Keratinocyte (primary cell): ENCODE data around the gene CFAP58. TPM values are rescaled to one million over a fixed set of nuclear protein-coding genes. Genes with fewer than 3 reads are reported as not detected.

Experiments
- DNase-seq: peaks from one replicate; pipeline ENCODE4 v3.0.0-alpha.2; 2011; ENCODE audit warnings: low read depth, missing footprints, low spot score
- FAIRE-seq: peaks from 2 replicates; lab custom pipeline; 2011; peaks lifted over from hg19 to GRCh38; lab: Jason Lieb, UNC
- H2AFZ ChIP-seq: 2 replicates; pipeline ENCODE4 v1.6.0; 2012; ENCODE audit warnings: low read length, control low read depth, inconsistent platforms; ENCODE audit not compliant: control insufficient read depth
- H3K27ac ChIP-seq: 2 replicates; pipeline ENCODE4 v1.5.1; 2011; ENCODE audit warnings: low read length; ENCODE audit not compliant: control insufficient read depth, insufficient read depth
- H3K27me3 ChIP-seq: 3 replicates; pipeline ENCODE4 v1.6.0; 2011; ENCODE audit warnings: low read length; ENCODE audit not compliant: control insufficient read depth, insufficient read depth; ENCODE audit errors: extremely low read depth
- H3K36me3 ChIP-seq, 2 experiments: 2 replicates in 1 of 2; 3 replicates in 1 of 2; pipeline ENCODE4 v1.5.1; 2011; ENCODE audit warnings: low read length in 2 of 2, mild to moderate bottlenecking in 1 of 2; ENCODE audit not compliant: control insufficient read depth in 2 of 2, insufficient read depth in 2 of 2; ENCODE audit errors: extremely low read depth in 1 of 2
- H3K4me1 ChIP-seq: 3 replicates; pipeline ENCODE4 v1.5.1; 2011; ENCODE audit warnings: low read length; ENCODE audit not compliant: control insufficient read depth, insufficient read depth; ENCODE audit errors: extremely low read depth
- H3K4me2 ChIP-seq: 3 replicates; pipeline ENCODE4 v1.6.0; 2011; ENCODE audit warnings: low read depth, low read length; ENCODE audit not compliant: control insufficient read depth, insufficient read depth; ENCODE audit errors: extremely low read depth
- H3K4me3 ChIP-seq, 3 experiments: fragments of 200-600 bp in 1 of 3; sonication (generic) in 1 of 3; 2 replicates in 2 of 3; 3 replicates in 1 of 3; pipeline ENCODE4 v1.5.1; 2011 to 2016; ENCODE audit warnings: low read length in 3 of 3, mild to moderate bottlenecking in 3 of 3, control low read depth in 2 of 3, inconsistent platforms in 1 of 3, low read depth in 1 of 3, mixed read lengths in 1 of 3, mixed run types in 1 of 3, moderate library complexity in 1 of 3; ENCODE audit not compliant: control insufficient read depth in 2 of 3, insufficient read depth in 2 of 3; ENCODE audit errors: extremely low read depth in 1 of 3
- H3K79me2 ChIP-seq: 2 replicates; pipeline ENCODE4 v1.6.0; 2012; ENCODE audit warnings: low read length; ENCODE audit not compliant: control insufficient read depth, insufficient read depth
- H3K9ac ChIP-seq: 3 replicates; pipeline ENCODE4 v1.6.0; 2011; ENCODE audit warnings: low read length; ENCODE audit not compliant: control insufficient read depth, insufficient read depth; ENCODE audit errors: extremely low read depth
- H3K9me1 ChIP-seq: 3 replicates; pipeline ENCODE4 v1.6.0; 2011; ENCODE audit warnings: low read length; ENCODE audit not compliant: control insufficient read depth, insufficient read depth; ENCODE audit errors: extremely low read depth
- H3K9me3 ChIP-seq: 2 replicates; pipeline ENCODE4 v1.5.1; 2012; ENCODE audit warnings: low read depth, low read length; ENCODE audit not compliant: control insufficient read depth
- H4K20me1 ChIP-seq: 3 replicates; pipeline ENCODE4 v1.6.0; 2011; ENCODE audit warnings: low read length; ENCODE audit not compliant: control insufficient read depth, insufficient read depth; ENCODE audit errors: extremely low read depth
- CTCF ChIP-seq, 3 experiments: IDR thresholded peaks in 1 of 3; conservative IDR thresholded peaks in 1 of 3; optimal IDR thresholded peaks in 1 of 3; 2 replicates in 2 of 3; 3 replicates in 1 of 3; pipeline versions ENCODE3 to v1.5.1; 2011; ENCODE audit warnings: low read length in 3 of 3, mild to moderate bottlenecking in 3 of 3, moderate library complexity in 2 of 3, control low read depth in 1 of 3, inconsistent platforms in 1 of 3; ENCODE audit not compliant: insufficient read depth in 2 of 3; ENCODE audit errors: extremely low read depth in 1 of 3
- EZH2 ChIP-seq: IDR thresholded peaks from one replicate; pipeline ENCODE4 v1.6.1; 2012; ENCODE audit warnings: inconsistent platforms, mild to moderate bottlenecking, low read length, moderate library complexity
- dilution Hi-C: fragments of 300-500 bp; cut with MboI; formaldehyde crosslinking; loops from one replicate; pipeline ENCODE4 v1.7.0; 2020; ENCODE audit warnings: low sequenced_read_pairs; ENCODE audit not compliant: extremely low pct_ligation_motif_present
- polyA plus RNA-seq, 5 experiments: library from polyadenylated mRNA; depleted of rRNA in 3 of 5; stranded (reverse) in 3 of 5; stranded (forward) in 1 of 5; unstranded in 1 of 5; fragments of >200 nt; gene quantifications; 1 replicate in 1 of 5; 2 replicates in 3 of 5; 3 replicates in 1 of 5; pipeline versions ENCODE4 v1.2.1 to v1.2.3, GENCODE V29; 2011 to 2012; ENCODE audit warnings: missing spikeins in 2 of 5, low read depth in 1 of 5, low replicate concordance in 1 of 5

Gene CFAP58
- polyA plus RNA-seq, 1 donor (not counting 4 experiments of a cell fraction or from before 2014, with no cell fraction given), result 2.3 TPM

GRCh38 chr10:104501449-104501848 is 147.8 kb downstream of the CFAP58 start:
- Histone ChIP-seq H3K4me3 (no peak overlapping the region), H3K79me2 (no peaks in the 10 kb centered on the region), H3K9me1 (no peaks in the 10 kb centered on the region), H3K9me3 (no peaks in the 10 kb centered on the region), H3K4me2 (no peak overlapping the region), H3K36me3 (no peaks in the 10 kb centered on the region), H3K27ac (no peak overlapping the region), H2AFZ (no peak overlapping the region), H4K20me1 (no peaks in the 10 kb centered on the region), H3K9ac (no peak overlapping the region), H3K27me3 (peaks cover 11% of the 10 kb centered on the region), H3K4me1 (no peaks in the 10 kb centered on the region)
- DNase-seq (no peak), FAIRE-seq (no peak)
- TF ChIP-seq CTCF (optimal IDR thresholded peaks at IDR 0.05 in 1 of 3, IDR thresholded peaks at IDR 0.05 in 1 of 3, conservative IDR thresholded peaks at IDR 0.05 in 1 of 3; ENCODE audit: extremely low read depth in 1 of 3, insufficient read depth in 2 of 3, low read length in 3 of 3), result no peak
- no peak for TF ChIP-seq EZH2
- dilution Hi-C loops, result no loop called here

- no peak overlapping the region for H3K27ac ChIP-seq
- H3K36me3 ChIP-seq, result no peaks in the 10 kb centered on the region
- no peak for DNase-seq
- H3K9ac ChIP-seq, result no peak overlapping the region
- no peaks in the 10 kb centered on the region for H4K20me1 ChIP-seq
- peaks cover 11% of the 10 kb centered on the region for H3K27me3 ChIP-seq
- H3K9me3 ChIP-seq, result no peaks in the 10 kb centered on the region
- no peak overlapping the region for H3K4me2 ChIP-seq
- H3K9me1 ChIP-seq, result no peaks in the 10 kb centered on the region
- no peaks in the 10 kb centered on the region for H3K4me1 ChIP-seq
- no peaks in the 10 kb centered on the region for H3K79me2 ChIP-seq
- H2AFZ ChIP-seq, result no peak overlapping the region
- H3K4me3 ChIP-seq, result no peak overlapping the region
- dilution Hi-C loops, result no loop called here
- no peak for FAIRE-seq
- no peak for TF ChIP-seq CTCF (optimal IDR thresholded peaks at IDR 0.05 in 1 of 3, IDR thresholded peaks at IDR 0.05 in 1 of 3, conservative IDR thresholded peaks at IDR 0.05 in 1 of 3; ENCODE audit: extremely low read depth in 1 of 3, insufficient read depth in 2 of 3, low read length in 3 of 3)
- TF ChIP-seq EZH2, result no peak
Observed at GRCh38 chr10:104501864-104502579, 148.4 kb downstream of the CFAP58 start.
